Right ventricle myocardium superior (tissue), 1 donor: ENCODE results near the gene PBX4. TPM values are rescaled to one million over a fixed set of nuclear protein-coding genes. Genes with fewer than 3 reads are reported as not detected.
"Not testable (repeated sequence)": the region's sequence is repeated elsewhere in the genome, so short reads cannot be mapped to it uniquely, and the experiment has no call there.

Source experiments
- ATAC-seq: fragments of 200-7000 bp; cut with Tn5 transposase; one replicate; pipeline ENCODE4 v1.9.1; 2020; ENCODE audit warnings: mild to moderate bottlenecking; ENCODE audit not compliant: poor library complexity
- DNase-seq: peaks from one replicate; pipeline ENCODE4 v3.0.0-alpha.2; 2020
- intact Hi-C: fragments of 100-400 bp; cut with DNase I; formaldehyde crosslinking; loops from one replicate; pipeline ENCODE4 v1.11.2; 2022
- total RNA-seq: library from RNA; stranded (reverse); fragmentation: NEBNext Ultra II Directional; extraction: Animal tissue kit (Norgen Biotek cat#: 25700); gene quantifications from one replicate; pipeline ENCODE4 v1.2.1, GENCODE V29; 2021
- donor health status: DM: no; HTN: yes; CAD: no; lungs with severe emphysema.

PBX4 gene
- total RNA-seq, 1 donor from 2014 or later = not detected

- intact Hi-C loops = no loop called here
- no peak for ATAC-seq
- DNase-seq = no peak
Measured at GRCh38 chr19:19631346-19631745, 12.9 kb upstream of the PBX4 start.

GRCh38 chr19:19630426-19630825 lies 11.9 kb upstream of the PBX4 start:
- intact Hi-C loops = no loop called here
- ATAC-seq = no peak
- DNase-seq = no peak

GRCh38 chr19:19630062-19630414 lies 11.6 kb upstream of the PBX4 start:
- intact Hi-C loops = no loop called here
- DNase-seq (no peak), ATAC-seq (no peak)

GRCh38 chr19:19628501-19629134 lies 10.1 kb upstream of the PBX4 start:
- intact Hi-C loops = no loop called here
- DNase-seq (no peak), ATAC-seq (peak; percentile 49)

GRCh38 chr19:19627621-19628500 lies 9.4 kb upstream of the PBX4 start, which contains the start of gene LPAR2:
TSS of gene LPAR2 (minus strand) at chr19:19628220. CDS start at chr19:19627275, 945 bp downstream.
- ATAC-seq (peak; percentile 70), DNase-seq (peak; percentile 57)
- intact Hi-C loops = no loop called here

- no peak for ATAC-seq
- no peak for DNase-seq
- intact Hi-C loops = no loop called here
Measured at GRCh38 chr19:19626516-19627472, 8.3 kb upstream of the PBX4 start.

- DNase-seq (no peak), ATAC-seq (no peak)
- intact Hi-C loops = no loop called here
Measured at GRCh38 chr19:19624032-19624570, 5.6 kb upstream of the PBX4 start.

GRCh38 chr19:19623383-19623782 lies 4.9 kb upstream of the PBX4 start:
- ATAC-seq = no peak
- DNase-seq = no peak
- intact Hi-C loops = no loop called here

GRCh38 chr19:19619849-19620210 lies 1.3 kb upstream of the PBX4 start:
- intact Hi-C loops = no loop called here
- ATAC-seq = no peak
- no peak for DNase-seq

GRCh38 chr19:19619181-19619848 lies 828 bp upstream of the PBX4 start:
- intact Hi-C loops = no loop called here
- DNase-seq (no peak), ATAC-seq (no peak)

- DNase-seq (no peak), ATAC-seq (no peak)
- intact Hi-C loops = no loop called here
Measured at GRCh38 chr19:19615086-19615485, 3.4 kb downstream of the PBX4 start.

GRCh38 chr19:19613506-19613905 lies 5.0 kb downstream of the PBX4 start:
- ATAC-seq (no peak), DNase-seq (no peak)
- intact Hi-C loops = no loop called here

- ATAC-seq (no peak), DNase-seq (no peak)
- intact Hi-C loops = no loop called here
Measured at GRCh38 chr19:19610376-19611202, 7.9 kb downstream of the PBX4 start.

GRCh38 chr19:19606686-19607085 lies 11.8 kb downstream of the PBX4 start:
- DNase-seq, ATAC-seq, intact Hi-C loops: not testable (repeated sequence)

- intact Hi-C loops = no loop called here
- ATAC-seq = no peak
- no peak for DNase-seq
Measured at GRCh38 chr19:19606021-19606420, 12.5 kb downstream of the PBX4 start.

GRCh38 chr19:19602713-19603324 lies 15.7 kb downstream of the PBX4 start:
- intact Hi-C loops = no loop called here
- ATAC-seq (no peak), DNase-seq (no peak)

- ATAC-seq = no peak
- intact Hi-C loops = no loop called here
- no peak for DNase-seq
Measured at GRCh38 chr19:19602136-19602712, 16.3 kb downstream of the PBX4 start.
